AG09309 (cell line): Measurements from ENCODE around the gene SYNDIG1.

Experiments
- DNase-seq: peaks from one replicate; pipeline ENCODE4 v3.0.0-alpha.2; 2010; ENCODE audit warnings: low read depth
- H3K4me3 ChIP-seq: 2 replicates; pipeline ENCODE4 v1.5.1; 2011; ENCODE audit warnings: mild to moderate bottlenecking, low read depth, low read length, moderate library complexity; ENCODE audit not compliant: control insufficient read depth
- CTCF ChIP-seq: IDR thresholded peaks from 2 replicates; pipeline ENCODE4 v1.5.1; 2011; ENCODE audit warnings: mild to moderate bottlenecking, low read depth, low read length, inconsistent platforms; ENCODE audit not compliant: insufficient read depth, control insufficient read depth; ENCODE audit errors: missing control alignments

SYNDIG1 gene

GRCh38 chr20:24460712-24461111, 8.7 kb upstream of the SYNDIG1 start:
- H3K4me3 ChIP-seq: no peak overlapping the region
- DNase-seq: no peak
- TF ChIP-seq CTCF: peak; percentile 21

- DNase-seq: no peak
- TF ChIP-seq CTCF: no peak
- no peak overlapping the region for H3K4me3 ChIP-seq
Measured at GRCh38 chr20:24461848-24462247, 7.6 kb upstream of the SYNDIG1 start.

- no peak for DNase-seq
- TF ChIP-seq CTCF: no peak
- H3K4me3 ChIP-seq: no peak overlapping the region
Measured at GRCh38 chr20:24462460-24463010, 6.9 kb upstream of the SYNDIG1 start.

- TF ChIP-seq CTCF: no peak
- H3K4me3 ChIP-seq: no peak overlapping the region
- no peak for DNase-seq
Measured at GRCh38 chr20:24465159-24465558, 4.3 kb upstream of the SYNDIG1 start.

GRCh38 chr20:24465730-24466129, 3.7 kb upstream of the SYNDIG1 start:
- no peak for TF ChIP-seq CTCF
- DNase-seq: peak; percentile 48
- H3K4me3 ChIP-seq: no peak overlapping the region

- no peak for TF ChIP-seq CTCF
- H3K4me3 ChIP-seq: peak overlapping the region; percentile 50
- no peak for DNase-seq
Measured at GRCh38 chr20:24468401-24469115, 871 bp upstream of the SYNDIG1 start.
